NCI-H1417 (cell line): ENCODE measurements around the gene CRB3.

Source experiments
- DNase-seq, 3 experiments: peaks; one replicate each; lab custom pipeline; 2025; lab: John Stamatoyannopoulos, UW

CRB3 gene

GRCh38 chr19:6466526-6467248 is 2.6 kb downstream of the CRB3 start:
- no peak for DNase-seq

GRCh38 chr19:6467384-6467783 is 3.3 kb downstream of the CRB3 start:
- DNase-seq = no peak

DNA sequence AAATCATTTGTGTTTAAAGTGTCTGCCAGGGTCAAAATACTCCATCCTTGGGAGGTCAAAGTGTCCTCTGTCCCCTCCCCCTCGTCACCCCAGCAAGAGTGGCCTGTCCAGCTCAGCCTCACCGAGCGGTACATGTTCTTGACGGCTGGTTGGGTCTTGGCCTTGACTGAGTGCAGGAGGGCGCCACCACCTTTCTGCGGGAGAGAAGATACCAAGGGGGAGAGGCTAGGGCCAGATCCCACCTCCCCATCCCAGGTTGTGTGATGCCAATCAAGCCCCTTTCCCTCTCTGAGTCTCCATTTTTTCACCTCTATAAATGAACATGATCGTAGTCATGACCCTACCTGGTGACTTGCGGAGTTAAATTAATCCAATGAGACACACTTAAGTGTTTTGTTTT is 6.1 kb downstream of the CRB3 start:
- no peak for DNase-seq

DNA sequence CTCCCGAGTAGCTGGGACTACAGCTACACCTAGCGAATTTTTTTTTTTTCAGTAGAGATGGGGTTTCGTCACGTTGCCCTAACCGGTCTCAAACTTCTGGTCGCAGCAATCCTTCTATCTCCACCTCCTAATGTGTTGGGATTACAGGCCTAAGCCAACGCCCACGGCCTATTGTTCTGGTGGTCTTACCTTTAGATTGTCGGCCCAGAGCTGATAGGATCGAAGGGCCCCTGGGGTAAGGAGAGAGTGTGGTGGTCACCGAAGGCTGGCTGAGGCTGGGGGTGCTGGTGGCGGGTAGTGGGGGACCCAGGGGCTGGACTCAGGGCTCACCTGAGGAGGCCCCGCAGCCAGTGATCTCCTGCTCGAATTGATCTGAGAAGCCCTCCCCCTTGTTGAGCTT is 7.0 kb downstream of the CRB3 start:
- DNase-seq = no peak

DNA sequence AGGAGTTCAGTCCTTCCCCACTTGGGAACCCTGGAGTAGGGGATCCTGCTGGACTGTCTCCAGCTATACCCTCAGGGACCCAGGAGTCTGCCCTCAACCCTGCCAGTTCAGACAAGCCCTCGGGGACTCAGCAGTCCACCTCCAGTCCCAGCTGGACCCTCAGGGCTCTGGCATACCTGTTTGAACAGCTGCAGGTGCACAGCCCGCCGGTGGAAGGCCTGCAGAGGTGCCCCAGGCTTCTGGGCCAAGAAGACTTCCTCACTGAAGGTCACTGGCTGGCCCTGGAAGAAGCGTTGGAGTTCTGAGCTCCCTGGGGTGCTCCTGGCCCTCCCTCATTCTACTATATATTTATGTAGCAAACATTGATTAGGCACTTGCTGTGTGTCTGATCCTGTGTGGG is 8.6 kb downstream of the CRB3 start:
- DNase-seq = peak in 1 of 3 experiments; percentile 26

DNA sequence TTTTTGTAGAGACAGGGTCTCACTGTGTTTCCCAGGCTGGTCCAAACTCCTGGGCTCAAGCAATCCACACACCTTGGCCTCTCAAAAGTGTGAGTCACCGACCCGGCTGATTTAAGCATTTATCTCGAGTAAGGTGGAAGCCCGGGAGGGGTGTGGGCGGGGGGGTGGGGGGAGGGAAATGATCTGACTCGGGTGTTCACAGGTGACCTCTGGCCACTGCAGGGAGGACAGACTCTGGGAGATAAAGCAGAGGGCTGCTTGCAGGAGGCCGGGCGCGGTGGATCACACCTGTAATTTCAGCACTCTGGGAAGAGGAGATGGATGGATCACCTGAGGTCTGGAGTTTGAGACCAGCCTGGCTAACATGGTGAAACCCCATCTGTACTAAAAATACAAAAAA is 9.6 kb downstream of the CRB3 start:
- no peak for DNase-seq

GRCh38 chr19:6475321-6476108 is 11.4 kb downstream of the CRB3 start:
- no peak for DNase-seq

GRCh38 chr19:6476155-6476895 is 12.3 kb downstream of the CRB3 start:
- peak in 1 of 3 experiments; percentile 9 for DNase-seq

DNA sequence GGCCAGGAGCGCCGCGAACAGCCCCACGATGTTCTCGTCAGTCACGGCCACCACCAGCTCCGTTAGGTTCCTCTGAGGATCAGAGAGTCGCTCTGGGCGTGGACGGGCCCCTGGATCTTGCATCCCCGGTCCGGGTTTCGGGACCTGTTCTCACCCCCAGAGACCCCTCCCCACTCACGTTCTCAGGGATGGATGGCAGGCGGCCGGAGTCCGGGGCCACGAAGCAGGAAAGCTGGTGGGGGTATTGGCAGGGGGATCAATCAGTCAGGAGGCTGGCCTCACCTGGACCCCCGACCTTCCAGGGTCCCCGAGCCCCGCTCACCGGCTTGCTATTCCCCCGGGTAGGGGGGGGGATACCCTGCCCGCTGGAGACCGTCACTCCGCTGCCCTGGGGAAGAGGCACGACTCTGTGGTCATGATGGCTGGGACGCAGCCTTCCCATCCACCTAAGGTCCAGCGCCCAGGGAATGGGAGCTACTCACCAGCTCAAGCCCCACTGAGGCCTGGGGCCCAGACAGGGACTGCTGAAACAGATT is 12.9 kb downstream of the CRB3 start:
- DNase-seq = no peak

DNA sequence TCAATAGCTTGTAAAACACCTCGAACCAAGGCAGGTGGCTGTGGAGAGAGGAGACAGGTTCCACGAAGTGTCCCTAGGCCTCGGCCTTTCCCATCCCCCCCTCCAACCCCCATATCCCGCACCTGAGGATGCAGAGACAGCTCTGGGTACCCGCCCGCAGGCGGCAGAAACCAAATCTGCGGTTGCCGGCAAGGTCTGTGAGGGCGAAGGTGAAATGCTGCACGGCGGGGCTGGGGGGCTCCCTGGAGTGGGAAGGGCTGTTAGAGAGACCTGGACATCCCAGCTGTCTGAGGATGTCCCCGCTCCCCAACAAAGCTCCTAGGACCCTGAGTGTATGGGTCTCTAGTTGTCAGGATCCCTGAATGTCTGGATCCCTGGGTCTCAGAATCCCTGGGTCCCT is 14.7 kb downstream of the CRB3 start:
- no peak for DNase-seq

DNA sequence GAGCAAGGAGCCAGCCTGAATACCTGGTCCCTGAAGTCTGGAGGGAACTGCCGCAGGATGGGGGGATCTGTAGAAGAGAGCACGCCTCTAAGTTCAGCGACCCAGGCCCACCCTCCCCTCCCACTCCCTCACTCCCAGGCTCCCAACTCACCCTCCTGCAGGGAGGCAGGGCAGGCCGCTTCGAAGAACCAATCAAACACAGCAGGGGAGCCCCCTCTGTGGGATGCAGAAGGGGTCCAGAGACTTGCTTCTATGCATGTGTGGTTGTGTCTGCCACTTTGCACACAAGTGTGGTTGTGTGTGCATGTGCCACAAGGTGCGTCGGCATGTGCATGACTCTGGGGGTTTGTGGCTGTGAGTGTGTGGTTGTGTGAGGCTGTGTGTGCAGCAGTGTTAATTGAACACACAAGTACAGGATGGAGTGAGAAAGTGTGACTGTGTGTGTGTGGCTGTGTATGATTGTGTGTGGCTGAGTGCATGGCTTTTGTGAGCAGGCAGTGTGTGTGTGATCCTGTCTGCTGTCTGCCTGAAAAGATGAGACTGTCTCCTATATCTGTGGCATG is 15.8 kb downstream of the CRB3 start:
- no peak for DNase-seq

- DNase-seq = no peak
These were observed 16.9 kb downstream of the CRB3 start for GRCh38 chr19:6480848-6481415.

DNA sequence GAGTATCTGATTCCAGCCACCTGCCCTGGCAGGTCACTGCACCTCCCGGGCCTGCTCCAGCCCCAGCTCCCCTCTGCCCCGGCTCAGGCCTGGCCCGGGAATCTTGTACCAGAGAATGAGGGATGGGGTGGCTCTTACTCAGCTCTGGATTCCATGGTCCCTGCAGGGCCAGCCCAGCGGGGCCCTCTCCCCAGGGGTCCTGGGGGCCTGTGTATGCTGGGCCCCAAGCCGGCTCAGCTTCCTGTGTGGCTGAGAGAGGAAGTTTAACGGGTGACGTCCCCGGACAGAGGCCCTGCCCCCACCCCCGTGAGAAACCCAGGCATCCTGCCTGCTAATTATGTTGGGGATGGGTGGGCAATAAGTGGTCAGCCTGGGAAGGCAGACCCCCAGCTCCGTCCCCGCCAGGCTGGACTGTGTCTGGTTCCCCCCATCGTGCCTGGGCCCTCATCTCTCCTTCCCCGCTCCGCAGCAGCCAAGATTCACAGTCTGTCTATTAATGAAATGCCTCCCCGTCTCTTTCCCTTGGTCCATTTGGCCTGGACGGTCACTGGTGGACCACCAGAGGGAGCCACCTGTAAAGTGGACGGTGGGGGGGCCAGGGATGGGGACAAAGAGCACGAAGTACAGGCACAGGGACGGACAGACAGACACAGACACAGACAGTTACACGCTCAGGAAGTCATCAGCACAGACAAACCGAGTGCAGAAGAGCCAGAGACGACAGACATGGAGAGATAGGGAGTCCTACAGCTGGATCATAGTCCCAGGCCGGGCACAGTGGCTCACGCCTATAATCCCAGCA is 17.7 kb downstream of the CRB3 start, which contains the start of gene DENND1C:
TSS of gene DENND1C (minus strand) at position 247 of the 802 bp plus-strand sequence. CDS start at position 155, 92 bp downstream.
- DNase-seq = no peak

- DNase-seq = no peak
These were observed 18.2 kb downstream of the CRB3 start for GRCh38 chr19:6482343-6482686.

GRCh38 chr19:6483235-6483634 is 19.2 kb downstream of the CRB3 start:
- DNase-seq = no peak

DNA sequence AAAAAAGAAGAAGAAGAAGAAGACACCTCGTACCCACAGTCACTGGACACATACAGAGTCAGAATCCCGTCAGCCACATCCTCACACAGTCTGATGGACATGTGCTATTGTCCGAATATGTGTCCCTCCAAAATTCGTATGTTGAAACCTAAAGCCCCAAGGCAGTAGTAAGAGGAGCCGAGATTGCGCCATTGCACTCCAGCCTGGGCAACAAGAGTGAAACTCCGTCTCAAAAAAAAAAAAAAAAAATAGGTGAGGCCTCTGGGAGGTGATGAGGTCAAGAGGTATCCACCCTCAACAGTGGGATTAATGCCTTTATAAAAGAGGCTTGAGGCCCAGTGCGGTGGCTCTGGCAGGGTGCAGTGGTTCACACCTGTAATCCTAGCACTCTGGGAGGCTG is 20.2 kb downstream of the CRB3 start:
- no peak for DNase-seq

DNA sequence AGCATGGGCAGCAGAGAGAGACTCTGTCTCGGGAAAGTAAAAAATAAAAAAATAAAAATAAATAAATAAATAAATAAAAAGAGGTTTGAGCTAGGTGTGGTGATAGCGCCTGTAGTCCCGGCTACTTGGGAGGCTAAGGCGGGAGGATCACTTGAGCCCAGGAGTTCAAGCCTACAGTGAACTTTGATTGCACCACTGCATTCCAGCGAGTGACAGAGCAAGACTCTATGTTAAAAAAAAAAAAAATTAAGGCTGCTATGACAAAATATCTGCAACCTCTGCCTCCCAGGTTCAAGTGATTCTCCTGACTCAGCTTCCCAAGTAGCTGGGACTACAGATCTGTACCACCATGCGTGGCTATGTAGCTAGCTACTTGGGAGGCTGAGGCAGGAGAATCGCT is 20.8 kb downstream of the CRB3 start:
- no peak for DNase-seq

- DNase-seq = no peak
These were observed 25.4 kb downstream of the CRB3 start for GRCh38 chr19:6489278-6490061.

DNA sequence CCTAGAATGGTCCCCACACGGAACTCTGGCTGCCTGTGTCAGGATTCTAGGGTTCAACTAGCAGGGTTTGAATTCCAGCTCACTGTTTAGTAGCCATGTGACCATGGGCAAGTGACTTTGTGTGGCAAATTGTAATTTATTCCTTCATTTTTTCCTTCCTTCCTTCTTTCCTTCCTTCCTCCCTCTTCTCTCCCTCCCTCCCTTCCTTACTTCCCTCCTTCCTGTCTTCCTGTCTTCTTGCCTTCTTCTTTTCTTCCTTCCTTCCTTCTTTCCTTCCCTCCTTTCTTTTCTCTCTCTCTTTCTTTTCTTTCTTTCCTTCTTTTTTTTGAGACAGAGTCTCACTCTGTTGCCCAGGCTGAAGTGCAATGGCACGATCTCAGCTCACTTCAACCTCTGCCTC is 26.1 kb downstream of the CRB3 start:
- DNase-seq = no peak
